A549 treated with CpdA at 1 μM for 4 hours (cell line): ENCODE measurements around the gene ALG1L2. TPM values are rescaled to one million over a fixed set of nuclear protein-coding genes. Genes with fewer than 3 reads are reported as not detected.

ENCODE experiments used
- total RNA-seq: library from RNA; stranded (reverse); fragments of 200-300 nt; extraction: Qiagen RNA extraction; gene quantifications from 5 replicates; pipeline ENCODE4 v1.2.3, GENCODE V29; 2022; ENCODE audit warnings: low read depth

Gene ALG1L2, protein sequence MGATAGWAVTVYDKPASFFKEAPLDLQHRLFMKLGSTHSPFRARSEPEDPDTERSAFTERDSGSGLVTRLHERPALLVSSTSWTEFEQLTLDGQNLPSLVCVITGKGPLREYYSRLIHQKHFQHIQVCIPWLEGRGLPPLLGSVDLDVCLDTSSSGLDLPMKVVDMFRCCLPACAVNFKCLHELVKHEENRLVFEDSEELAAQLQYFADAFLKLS
- not detected in 5 replicates for total RNA-seq

DNA sequence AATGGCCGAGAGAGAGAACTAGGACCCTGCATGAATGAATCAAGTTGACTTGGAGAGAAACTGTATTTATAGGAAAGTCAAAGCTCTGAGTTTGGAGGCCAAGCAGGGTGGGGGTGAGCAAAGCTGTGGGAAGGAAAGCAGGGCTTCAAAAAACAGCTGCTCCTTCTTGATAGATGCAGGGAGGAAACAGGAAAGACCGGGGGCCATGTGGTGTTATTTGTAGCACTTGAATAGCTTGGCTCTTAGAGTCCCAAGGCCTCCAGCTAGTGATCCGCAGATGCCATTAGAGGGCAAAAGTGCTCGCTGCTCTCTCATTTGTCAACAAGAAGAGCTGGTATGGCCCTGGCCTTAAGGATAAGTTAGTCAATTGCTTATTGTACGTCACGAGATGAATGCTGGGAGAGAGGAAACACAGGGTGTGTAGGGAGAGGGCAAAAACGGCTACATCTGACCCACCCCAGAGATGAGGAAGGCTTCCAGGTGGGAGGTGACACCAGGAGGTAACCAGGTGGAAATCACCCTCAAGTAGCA, at the start of gene ALG1L2:
ALG1L2 (plus strand) TSS at position 481 of the 531 bp plus-strand sequence. CDS start 186 bp downstream, outside the sequence.

Other genes with a start within 250 kb of the ALG1L2 start
- gene TMCC1, start 188.1 kb upstream of the ALG1L2 start, total RNA-seq: 8.8 to 39.9 TPM (median 11.0 TPM) in 5 replicates
- not detected in 5 replicates for gene TRH, start 107.1 kb upstream of the ALG1L2 start, total RNA-seq